Prostate gland (tissue), 2 donors: ENCODE measurements around the gene AGBL4. TPM values are rescaled to one million over a fixed set of nuclear protein-coding genes. Genes with fewer than 3 reads are reported as not detected.

Experiments used
- DNase-seq: peaks from one replicate; pipeline ENCODE4 v3.0.0-alpha.2; 2019; ENCODE audit warnings: low spot score
- H3K27ac ChIP-seq, 2 donors: fragments of 200-600 bp; sonication (generic); 2 replicates each; pipeline ENCODE4 v1.5.1; 2017 to 2019
- H3K27me3 ChIP-seq: fragments of 200-600 bp; sonication (generic); replicated peaks from 2 replicates; pipeline ENCODE4 v1.5.1; 2019; ENCODE audit not compliant: insufficient read depth
- H3K36me3 ChIP-seq, 2 donors: fragments of 200-600 bp; sonication (generic); 1 replicate in 1 of 2; 2 replicates in 1 of 2; pipeline versions ENCODE4 v1.5.1 to v1.8.1; 2017 to 2019
- H3K4me1 ChIP-seq: fragments of 200-600 bp; sonication (generic); replicated peaks from 2 replicates; pipeline ENCODE4 v1.5.1; 2019
- H3K4me3 ChIP-seq, 2 donors: fragments of 200-600 bp; sonication (generic); 2 replicates each; pipeline ENCODE4 v1.5.1; 2017 to 2019
- H3K9me3 ChIP-seq: fragments of 200-600 bp; sonication (generic); 2 replicates; pipeline ENCODE4 v1.5.1; 2017
- CTCF ChIP-seq, 4 experiments: fragments of 200-600 bp in 2 of 4; fragments of 450-650 bp in 2 of 4; sonication (generic) in 2 of 4; IDR thresholded peaks; 1 replicate in 3 of 4; 2 replicates in 1 of 4; pipeline ENCODE4 v1.5.1; 2016 to 2019; ENCODE audit warnings: antibody characterized with exemption in 4 of 4, mild to moderate bottlenecking in 2 of 4, moderate library complexity in 2 of 4
- POLR2A ChIP-seq: fragments of 450-650 bp; IDR thresholded peaks from one replicate; pipeline ENCODE4 v1.6.1; 2016; ENCODE audit warnings: antibody characterized with exemption, mild to moderate bottlenecking
- POLR2AphosphoS5 ChIP-seq: sonication (generic); formaldehyde crosslinking; IDR thresholded peaks from one replicate; pipeline ENCODE4 v1.6.1; 2017; ENCODE audit warnings: antibody characterized with exemption
- WGBS: methylation state at CpG from one replicate; pipeline ENCODE4 v1.1.5; 2018; 5-methylcytosine and 5-hydroxymethylcytosine counted together
- intact Hi-C: fragments of 100-400 bp; cut with DNase I; formaldehyde crosslinking; loops from one replicate; pipeline ENCODE4 v1.14.2; 2022
- total RNA-seq, 2 donors: library from RNA; depleted of rRNA; stranded (reverse); fragments of >200 nt; gene quantifications; one replicate each; pipeline ENCODE4 v1.1.0, GENCODE V29; 2016

AGBL4 gene
- total RNA-seq, 2 donors from 2014 or later = 0.82 to 2.7 TPM

- no peaks in the 10 kb centered on the region for H3K4me1 ChIP-seq
- TF ChIP-seq CTCF (IDR thresholded peaks at IDR 0.05) = no peak
- TF ChIP-seq POLR2AphosphoS5 = no peak
- no peak for TF ChIP-seq POLR2A
- no peaks in the 10 kb centered on the region for H3K36me3 ChIP-seq
- H3K4me3 ChIP-seq = no peak overlapping the region
- intact Hi-C loops = no loop called here
- WGBS = 87% methylated on average over 15 of the region's 30 CpGs
- no peak overlapping the region for H3K27ac ChIP-seq
- no peak for DNase-seq
- H3K27me3 ChIP-seq = no peaks in the 10 kb centered on the region
- H3K9me3 ChIP-seq = no peaks in the 10 kb centered on the region
Measured at GRCh38 chr1:49556676-49557234, 467.0 kb downstream of the AGBL4 start.

- Histone ChIP-seq H3K27me3 (no peaks in the 10 kb centered on the region), H3K4me1 (no peaks in the 10 kb centered on the region), H3K9me3 (no peaks in the 10 kb centered on the region), H3K4me3 (no peak overlapping the region), H3K36me3 (no peaks in the 10 kb centered on the region), H3K27ac (no peak overlapping the region)
- no peak for DNase-seq
- 89% methylated on average over 5 of the region's 5 CpGs for WGBS
- TF ChIP-seq POLR2A (no peak), POLR2AphosphoS5 (no peak), CTCF (IDR thresholded peaks at IDR 0.05) (no peak)
- intact Hi-C loops = no loop called here
Measured at GRCh38 chr1:49552101-49552500, 471.7 kb downstream of the AGBL4 start.

GRCh38 chr1:49544615-49545014 lies 479.1 kb downstream of the AGBL4 start:
- WGBS = 90% methylated on average over 3 of the region's 3 CpGs
- intact Hi-C loops = no loop called here
- no peak for DNase-seq
- no peaks in the 10 kb centered on the region for H3K4me1 ChIP-seq
- no peaks in the 10 kb centered on the region for H3K36me3 ChIP-seq
- H3K27ac ChIP-seq = no peak overlapping the region
- TF ChIP-seq POLR2AphosphoS5 = no peak
- TF ChIP-seq CTCF (IDR thresholded peaks at IDR 0.05) = no peak
- no peak for TF ChIP-seq POLR2A
- H3K27me3 ChIP-seq = no peaks in the 10 kb centered on the region
- H3K4me3 ChIP-seq = no peak overlapping the region
- H3K9me3 ChIP-seq = no peaks in the 10 kb centered on the region

GRCh38 chr1:49541096-49541752 lies 482.5 kb downstream of the AGBL4 start:
- TF ChIP-seq POLR2A = no peak
- TF ChIP-seq POLR2AphosphoS5 = no peak
- TF ChIP-seq CTCF (IDR thresholded peaks at IDR 0.05) = no peak
- intact Hi-C loops = no loop called here

More at GRCh38 chr1:49541096-49541752, 482.5 kb downstream of the AGBL4 start:
- H3K4me3 ChIP-seq = no peak overlapping the region
- no peaks in the 10 kb centered on the region for H3K4me1 ChIP-seq
- no peak overlapping the region for H3K27ac ChIP-seq
- no peak for DNase-seq
- WGBS = 94% methylated on average over 13 of the region's 24 CpGs
- no peaks in the 10 kb centered on the region for H3K9me3 ChIP-seq
- H3K36me3 ChIP-seq = no peaks in the 10 kb centered on the region
- no peaks in the 10 kb centered on the region for H3K27me3 ChIP-seq
